GM19238 (cell line): ENCODE results near the gene SNX18.

Source experiments
- DNase-seq: peaks from one replicate; pipeline ENCODE4 v3.0.0; 2011; ENCODE audit warnings: low spot score; ENCODE audit not compliant: insufficient read length

SNX18 gene

DNA sequence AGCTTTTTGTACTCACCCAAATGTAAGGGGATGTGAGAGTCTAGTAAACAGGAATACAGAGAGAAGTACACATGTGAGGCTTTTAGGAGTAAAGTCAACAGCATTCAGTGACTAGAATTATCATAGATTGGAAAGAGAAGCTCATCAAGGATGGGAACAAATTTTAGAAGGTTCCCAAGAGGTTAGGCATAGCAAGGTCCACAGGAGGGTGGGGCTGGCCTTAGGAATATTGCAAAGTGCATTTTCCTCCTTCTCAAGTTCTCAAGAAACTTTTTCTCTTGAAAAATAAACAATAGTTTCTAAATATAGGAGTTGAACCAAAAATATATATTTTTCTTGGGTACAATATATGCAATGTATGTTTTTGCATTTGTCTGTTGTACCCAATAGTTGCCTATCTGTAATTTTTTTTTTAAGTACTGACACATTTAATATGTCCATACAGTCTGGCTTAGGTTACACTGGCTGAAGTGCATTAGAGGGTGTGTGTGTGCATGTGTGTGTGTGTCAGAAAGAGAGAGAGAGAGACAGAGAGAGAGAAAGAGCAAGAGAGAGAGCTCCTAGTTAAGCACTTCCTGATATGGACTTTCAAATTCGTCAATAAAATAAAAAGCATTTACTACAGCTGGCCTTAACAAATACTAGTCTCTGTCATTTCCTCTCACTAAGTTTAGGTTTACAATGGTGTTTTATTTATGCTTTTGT, 62.2 kb downstream of the SNX18 start:
- no peak for DNase-seq

DNA sequence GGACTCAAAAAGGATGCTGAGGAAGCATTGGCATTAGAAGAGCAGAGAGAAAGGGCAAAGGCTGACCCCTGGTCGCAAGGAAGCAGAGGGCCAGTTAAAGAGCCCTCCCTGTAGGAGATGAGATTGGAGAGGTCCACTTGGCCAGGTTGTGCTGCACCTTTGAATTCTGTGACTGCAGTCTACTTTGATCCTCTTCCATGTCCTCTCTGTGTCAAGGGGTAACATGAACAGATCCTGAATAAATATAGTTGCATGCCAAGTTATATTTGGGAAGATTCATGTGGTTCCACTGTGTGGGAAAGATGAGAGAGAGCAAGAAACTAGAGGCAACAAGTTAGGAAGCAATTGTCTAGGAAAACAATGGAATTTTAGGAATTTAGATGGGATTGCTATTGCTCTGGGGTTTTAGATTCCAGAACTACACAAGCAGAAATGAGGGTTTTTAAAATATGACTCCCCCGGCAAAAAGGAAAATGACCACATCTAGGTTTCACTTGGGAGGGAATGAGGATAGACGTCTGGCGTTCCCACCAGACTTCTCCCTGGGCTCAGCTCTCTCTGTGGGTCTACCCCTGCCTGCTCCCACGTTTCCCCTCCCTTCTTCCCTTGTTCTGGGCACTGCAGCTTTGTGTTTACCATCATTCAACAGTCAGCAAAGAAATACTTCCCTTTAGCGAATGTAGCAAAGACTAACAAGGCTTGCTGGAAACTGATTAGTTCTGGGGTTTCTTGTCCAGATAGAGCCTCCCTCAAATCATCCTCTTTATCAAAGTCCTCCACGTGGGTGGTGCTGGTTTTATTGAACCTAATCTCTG, 63.6 kb downstream of the SNX18 start:
- DNase-seq = no peak

DNA sequence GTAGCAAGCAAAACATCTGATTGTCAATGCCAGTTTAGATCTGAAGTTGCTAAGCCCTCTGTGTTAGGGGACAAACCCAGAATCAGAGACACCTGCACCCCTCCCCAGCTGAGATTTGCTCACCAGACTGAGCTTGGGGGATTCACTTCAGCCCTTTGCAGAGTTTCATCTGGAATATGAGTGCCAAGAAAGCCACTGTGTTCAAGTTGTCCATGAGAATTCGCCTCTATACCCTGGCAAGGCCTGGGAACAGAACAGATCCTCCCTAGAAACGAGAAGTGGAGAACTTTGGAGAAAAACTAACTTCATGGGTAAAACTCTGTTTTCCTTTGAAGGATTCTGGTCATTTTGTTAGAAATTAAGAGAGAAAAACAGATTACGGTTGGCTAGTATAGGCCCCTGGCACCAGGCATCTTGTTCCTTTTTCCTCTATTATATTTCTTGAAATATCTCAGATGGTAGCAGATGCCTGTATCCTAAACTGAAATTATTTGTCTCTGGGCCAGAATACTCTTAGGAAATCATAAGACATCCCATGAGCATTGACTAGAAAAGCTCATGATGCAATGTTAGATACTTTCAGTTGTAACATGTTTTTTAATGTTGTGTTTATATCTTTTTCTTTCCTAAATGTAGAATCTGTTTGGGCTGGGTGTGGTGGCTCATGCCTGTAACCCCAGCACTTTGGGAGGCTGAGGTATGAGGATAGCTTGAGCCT, 64.4 kb downstream of the SNX18 start:
- DNase-seq = no peak

DNA sequence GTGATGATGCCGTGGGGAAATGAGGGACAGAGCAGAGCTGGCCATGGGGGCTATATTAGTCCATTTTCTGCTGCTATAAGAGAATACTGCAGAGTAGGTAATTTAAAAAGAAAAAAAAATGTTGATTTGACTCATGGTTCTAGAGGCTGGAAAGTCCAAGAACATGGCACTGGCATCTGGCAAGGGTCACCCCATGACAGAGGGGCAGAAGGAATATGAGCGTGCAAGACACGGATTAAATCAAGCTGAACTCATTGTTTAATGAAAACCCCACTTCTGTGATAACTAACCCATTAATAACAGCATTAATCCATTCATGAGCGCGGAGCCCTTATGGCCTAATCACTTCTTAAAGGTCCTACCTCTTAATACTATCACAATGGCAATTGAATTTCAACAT, 68.8 kb downstream of the SNX18 start:
- DNase-seq = no peak

DNA sequence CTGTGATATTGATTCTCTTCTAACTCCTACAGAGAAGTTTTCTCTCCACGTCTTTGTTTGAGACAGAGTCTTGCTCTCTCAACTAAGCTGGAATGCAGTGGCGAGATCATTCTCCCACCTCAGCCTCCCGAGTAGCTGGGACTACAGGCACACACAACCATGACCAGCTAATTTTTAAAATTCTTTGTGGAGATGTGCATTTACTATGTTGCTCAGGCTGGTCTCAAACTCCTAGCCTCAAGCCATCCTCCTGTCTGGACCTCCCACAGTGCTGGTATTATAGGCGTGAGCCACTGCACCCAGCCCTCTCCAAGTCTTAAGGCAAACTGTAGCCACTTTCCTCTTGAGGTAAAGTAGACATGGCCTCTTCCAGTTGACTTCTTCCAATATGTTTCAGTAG, 72.2 kb downstream of the SNX18 start:
- DNase-seq = no peak

DNA sequence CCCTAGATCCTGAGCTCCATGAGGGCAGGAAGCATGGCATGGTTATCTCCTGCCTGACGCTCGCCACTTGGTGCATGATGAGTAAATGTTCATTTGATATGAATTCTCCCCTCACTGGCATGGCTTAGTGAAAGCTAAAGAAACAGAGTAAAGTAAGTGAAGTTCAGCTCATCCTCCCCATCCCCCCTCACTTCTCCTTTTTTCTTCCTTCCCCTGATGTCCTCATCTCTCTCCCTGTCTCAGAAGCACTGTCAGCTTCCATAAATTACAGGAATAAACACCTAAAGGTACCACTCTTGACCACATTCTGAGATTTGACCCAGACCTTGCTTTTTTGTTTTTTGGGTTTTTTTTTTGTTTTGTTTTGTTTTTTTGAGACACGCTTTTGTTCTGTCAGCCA, 73.3 kb downstream of the SNX18 start:
- DNase-seq = no peak

DNA sequence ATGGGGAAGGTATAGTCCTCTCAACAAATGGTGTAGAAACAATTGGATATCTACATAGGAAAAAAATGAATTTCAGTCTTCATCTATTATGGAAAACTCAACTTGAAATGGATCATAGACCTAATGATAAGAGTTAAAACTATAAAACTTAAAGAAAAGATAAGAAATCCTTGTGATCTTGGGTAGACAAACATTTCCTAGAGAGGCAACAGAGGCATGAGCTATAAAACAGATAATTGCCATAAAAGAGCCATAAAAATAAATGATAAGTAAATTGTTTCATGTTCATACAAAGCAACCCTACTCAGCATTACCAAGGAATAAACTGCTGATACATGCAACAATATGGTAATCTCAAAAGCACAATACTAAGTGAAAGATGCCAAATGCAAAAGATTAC, 76.2 kb downstream of the SNX18 start:
- DNase-seq = no peak

DNA sequence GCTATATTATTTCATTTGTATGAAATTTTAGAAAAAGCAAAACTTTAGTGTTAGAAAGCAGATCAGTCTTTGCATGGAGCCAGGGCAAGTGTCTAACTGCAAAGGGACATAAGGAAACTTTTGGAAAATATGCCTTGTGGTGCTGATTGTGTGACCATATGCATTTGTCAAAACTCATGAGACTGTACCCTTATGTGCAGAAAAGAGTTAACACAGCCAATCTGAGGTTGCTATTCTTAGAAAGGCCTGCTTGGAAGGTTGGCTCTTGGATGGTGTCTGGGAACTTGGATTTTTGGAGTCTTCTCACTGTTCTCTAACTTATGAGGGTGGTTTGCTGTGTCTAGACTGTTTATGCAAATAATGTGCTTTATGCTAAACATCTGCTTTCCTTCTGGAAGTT, 76.6 kb downstream of the SNX18 start:
- no peak for DNase-seq

DNA sequence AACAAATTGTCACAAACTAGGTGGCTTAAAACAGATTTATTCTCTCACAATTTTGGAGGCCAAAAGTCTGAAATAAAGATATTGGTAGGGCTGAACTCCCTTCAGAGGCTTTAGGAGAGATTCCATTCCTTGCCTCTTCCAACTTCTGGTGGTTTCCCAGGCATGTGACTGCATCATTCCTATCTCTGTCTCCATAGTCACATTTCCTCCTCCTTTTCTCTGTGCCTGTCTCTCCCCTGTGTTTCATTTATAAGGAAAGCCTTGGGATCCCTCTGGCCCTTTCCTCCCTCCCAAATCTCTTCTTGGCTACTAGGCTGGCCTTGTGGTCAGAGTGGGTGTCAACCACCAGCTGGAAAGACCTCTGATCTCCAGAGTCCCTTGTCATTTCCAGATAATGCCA, 78.2 kb downstream of the SNX18 start:
- DNase-seq = no peak
